Spinal cord (tissue), 10 donors: ENCODE measurements around the gene MBNL3. TPM values are rescaled to one million over a fixed set of nuclear protein-coding genes. Genes with fewer than 3 reads are reported as not detected.
"Not testable (repeated sequence)": the region's sequence is repeated elsewhere in the genome, so short reads cannot be mapped to it uniquely, and the experiment has no call there.

Experiments used
- DNase-seq, 6 donors: peaks; one replicate each; pipeline versions ENCODE4 v3.0.0 to v3.0.0-alpha.2; 2013 to 2015; ENCODE audit warnings: low spot score in 6 of 6, low read depth in 4 of 6
- H3K27ac ChIP-seq: one replicate; pipeline ENCODE4 v1.5.1; 2013; ENCODE audit warnings: low read depth, low read length, control low read depth
- H3K27me3 ChIP-seq: one replicate; pipeline ENCODE4 v1.6.1; 2013; ENCODE audit warnings: low read length; ENCODE audit not compliant: control insufficient read depth, insufficient read depth
- H3K36me3 ChIP-seq: one replicate; pipeline ENCODE4 v1.6.1; 2013; ENCODE audit warnings: low read length; ENCODE audit not compliant: control insufficient read depth, insufficient read depth
- H3K4me1 ChIP-seq: one replicate; pipeline ENCODE4 v1.6.1; 2013; ENCODE audit warnings: low read length; ENCODE audit not compliant: control insufficient read depth, insufficient read depth
- H3K4me3 ChIP-seq: one replicate; pipeline ENCODE4 v1.5.1; 2013; ENCODE audit warnings: low read depth, low read length, control low read depth
- H3K9me3 ChIP-seq: one replicate; pipeline ENCODE4 v1.6.1; 2013; ENCODE audit warnings: low read length; ENCODE audit not compliant: control insufficient read depth, insufficient read depth
- WGBS: methylation state at CpG from one replicate; pipeline ENCODE4 v1.1.5; 2013; ENCODE audit warnings: missing lambda C conversion rate; ENCODE audit not compliant: insufficient coverage; 5-methylcytosine and 5-hydroxymethylcytosine counted together
- polyA plus RNA-seq, 2 donors: library from polyadenylated mRNA; unstranded; fragments of 120-200 nt; gene quantifications; one replicate each; pipeline ENCODE4 v1.2.1, GENCODE V29; 2013; ENCODE audit not compliant: insufficient read length in 2 of 2
- total RNA-seq, 2 donors: library from RNA; depleted of rRNA in 1 of 2; stranded (reverse); fragments of 120-200 nt in 1 of 2; fragments of >200 nt in 1 of 2; gene quantifications; one replicate each; pipeline versions ENCODE4 v1.2.3 to v1.2.4, GENCODE V29; 2013 to 2014
- donor health status: healthy.

Gene MBNL3
- total and polyA plus RNA-seq, 4 donors: 2.0 to 12.3 (median 5.9) TPM

GRCh38 chrX:132463411-132463810 lies 25.4 kb downstream of the MBNL3 start:
- Histone ChIP-seq H3K4me1 (no peaks in the 10 kb centered on the region), H3K36me3 (no peaks in the 10 kb centered on the region), H3K27me3 (no peaks in the 10 kb centered on the region), H3K27ac (no peak overlapping the region), H3K4me3 (no peak overlapping the region), H3K9me3 (peaks cover 4% of the 10 kb centered on the region)
- no CpG with 5 or more reads among the region's 8 CpGs for WGBS
- no peak for DNase-seq

- no peak overlapping the region for H3K4me3 ChIP-seq
- no peaks in the 10 kb centered on the region for H3K36me3 ChIP-seq
- no peaks in the 10 kb centered on the region for H3K4me1 ChIP-seq
- no peak for DNase-seq
- no peak overlapping the region for H3K27ac ChIP-seq
- H3K9me3 ChIP-seq: peaks cover 4% of the 10 kb centered on the region
- no peaks in the 10 kb centered on the region for H3K27me3 ChIP-seq
Observed at GRCh38 chrX:132461886-132462285, 27.0 kb downstream of the MBNL3 start.

DNA sequence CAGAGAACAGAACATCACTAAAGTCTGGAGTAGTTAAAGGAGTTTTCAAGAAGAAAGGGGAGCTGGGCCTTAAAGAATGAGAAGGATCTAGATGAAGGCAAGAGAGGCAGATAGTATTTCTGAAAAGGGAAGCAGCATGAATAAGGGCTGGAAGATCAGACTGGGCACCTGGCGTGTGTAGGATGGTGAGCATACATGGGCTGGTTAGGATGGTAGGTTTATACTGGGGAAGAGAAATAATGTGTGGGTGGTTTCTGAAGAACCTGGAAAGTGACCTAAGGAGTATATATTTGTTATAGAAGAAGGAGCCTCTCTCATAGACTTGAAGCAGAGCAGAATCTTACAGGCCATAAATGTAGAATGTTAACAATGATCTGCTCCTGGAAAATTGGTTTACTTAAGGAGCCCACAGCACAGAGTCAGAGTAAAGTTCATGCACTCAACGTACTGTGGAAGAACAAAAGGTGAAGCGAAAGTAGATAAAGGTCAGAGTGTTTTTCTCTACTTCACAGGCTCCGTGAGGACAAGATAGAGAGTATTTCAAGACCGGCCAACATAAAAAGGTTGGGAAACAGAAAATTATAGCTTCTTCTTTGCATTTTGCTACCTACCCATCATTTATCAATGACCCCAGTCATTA lies 35.8 kb downstream of the MBNL3 start:
- Histone ChIP-seq H3K27ac (no peak overlapping the region), H3K4me1 (no peaks in the 10 kb centered on the region), H3K9me3 (no peaks in the 10 kb centered on the region), H3K36me3 (no peaks in the 10 kb centered on the region), H3K4me3 (no peak overlapping the region), H3K27me3 (peaks cover 2% of the 10 kb centered on the region)
- DNase-seq: no peak
- WGBS: 75% methylated on average over 2 of the region's 5 CpGs

DNA sequence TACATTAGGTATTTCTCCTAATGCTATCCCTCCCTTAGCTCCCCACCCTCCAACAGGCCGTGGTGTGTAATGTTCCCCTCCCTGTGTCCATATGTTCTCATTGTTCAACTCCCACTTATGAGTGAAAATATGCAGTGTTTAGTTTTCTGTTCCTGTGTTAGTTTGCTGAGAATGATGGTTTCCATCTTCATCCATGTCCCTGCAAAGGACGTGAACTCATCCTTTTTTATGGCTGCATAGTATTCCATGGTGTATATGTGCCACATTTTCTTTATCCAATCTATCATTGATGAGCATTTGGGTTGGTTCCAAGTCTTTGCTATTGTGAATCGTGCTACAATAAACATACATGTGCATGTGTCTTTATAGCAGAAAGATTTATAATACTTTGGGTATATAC lies 42.9 kb downstream of the MBNL3 start:
- H3K4me3 ChIP-seq, DNase-seq, H3K27me3 ChIP-seq, H3K27ac ChIP-seq, H3K36me3 ChIP-seq, H3K4me1 ChIP-seq, H3K9me3 ChIP-seq: not testable (repeated sequence)
- WGBS: no CpG with 5 or more reads among the region's 3 CpGs

DNA sequence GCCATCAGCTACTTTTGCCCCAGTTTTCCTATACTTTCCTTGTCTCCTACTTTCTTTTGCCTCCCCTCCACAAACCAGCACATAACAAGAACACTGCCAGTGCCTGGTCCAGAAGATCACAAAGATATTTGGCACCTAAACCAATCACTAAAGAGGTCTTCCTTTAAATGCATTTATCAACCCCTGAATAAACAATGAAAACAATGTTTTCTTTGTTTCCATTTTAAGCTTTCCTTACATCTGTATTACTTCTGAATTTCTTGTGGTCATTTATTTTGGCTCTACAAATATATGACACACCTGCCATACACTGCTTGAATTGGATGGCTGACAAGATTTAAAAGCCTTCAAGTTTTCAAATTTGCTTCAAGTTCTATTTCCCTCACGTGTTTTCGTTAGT lies 43.9 kb downstream of the MBNL3 start:
- Histone ChIP-seq H3K4me3 (no peak overlapping the region), H3K4me1 (no peaks in the 10 kb centered on the region), H3K27me3 (no peaks in the 10 kb centered on the region), H3K27ac (no peak overlapping the region), H3K9me3 (no peaks in the 10 kb centered on the region), H3K36me3 (no peaks in the 10 kb centered on the region)
- DNase-seq: no peak
- WGBS: 90% methylated on average over 2 of the region's 2 CpGs

GRCh38 chrX:132443196-132444135 lies 45.4 kb downstream of the MBNL3 start:
- H3K9me3 ChIP-seq: no peaks in the 10 kb centered on the region
- H3K27me3 ChIP-seq: no peaks in the 10 kb centered on the region
- no peak for DNase-seq
- no peaks in the 10 kb centered on the region for H3K36me3 ChIP-seq
- no peak overlapping the region for H3K4me3 ChIP-seq
- no peaks in the 10 kb centered on the region for H3K4me1 ChIP-seq
- no peak overlapping the region for H3K27ac ChIP-seq
- WGBS: 60% methylated on average over 1 of the region's 5 CpGs

DNA sequence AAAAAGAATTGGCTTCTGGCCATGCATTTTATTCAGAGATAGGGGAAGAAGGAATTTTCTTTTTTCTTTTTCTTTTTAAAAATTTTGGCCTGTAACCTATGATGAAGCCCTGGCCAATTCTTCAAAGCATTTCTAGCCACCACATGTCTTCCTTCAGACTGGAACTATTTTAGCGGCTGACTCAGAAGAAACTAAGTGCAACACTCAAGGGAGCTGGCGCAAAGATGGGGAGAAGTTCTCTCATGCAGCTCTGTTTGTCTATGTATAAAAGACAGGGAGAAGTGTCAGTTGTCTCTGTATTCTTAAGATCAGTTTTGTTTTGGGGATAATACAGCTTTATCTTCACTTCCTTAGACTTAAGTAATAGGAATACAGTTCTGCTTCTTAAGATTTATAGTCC lies 46.1 kb downstream of the MBNL3 start:
- no CpG with 5 or more reads among the region's 2 CpGs for WGBS
- H3K27ac ChIP-seq: no peak overlapping the region
- no peaks in the 10 kb centered on the region for H3K9me3 ChIP-seq
- H3K4me1 ChIP-seq: no peaks in the 10 kb centered on the region
- DNase-seq: no peak
- no peak overlapping the region for H3K4me3 ChIP-seq
- no peaks in the 10 kb centered on the region for H3K36me3 ChIP-seq
- no peaks in the 10 kb centered on the region for H3K27me3 ChIP-seq

- H3K27me3 ChIP-seq: peaks cover 7% of the 10 kb centered on the region
- no CpG with 5 or more reads among the region's 1 CpG for whole genome bisulfite sequencing
- DNase-seq: no peak
Observed at GRCh38 chrX:132435222-132435621, 53.6 kb downstream of the MBNL3 start.

GRCh38 chrX:132433551-132433950 lies 55.3 kb downstream of the MBNL3 start:
- WGBS: 34% methylated on average over 5 of the region's 6 CpGs
- H3K27me3 ChIP-seq: peaks cover 8% of the 10 kb centered on the region
- no peak overlapping the region for H3K4me3 ChIP-seq

More at GRCh38 chrX:132435222-132435621, 53.6 kb downstream of the MBNL3 start:
- Histone ChIP-seq H3K9me3 (no peaks in the 10 kb centered on the region), H3K27ac (no peak overlapping the region), H3K4me3 (no peak overlapping the region), H3K36me3 (no peaks in the 10 kb centered on the region), H3K4me1 (no peaks in the 10 kb centered on the region)

DNA sequence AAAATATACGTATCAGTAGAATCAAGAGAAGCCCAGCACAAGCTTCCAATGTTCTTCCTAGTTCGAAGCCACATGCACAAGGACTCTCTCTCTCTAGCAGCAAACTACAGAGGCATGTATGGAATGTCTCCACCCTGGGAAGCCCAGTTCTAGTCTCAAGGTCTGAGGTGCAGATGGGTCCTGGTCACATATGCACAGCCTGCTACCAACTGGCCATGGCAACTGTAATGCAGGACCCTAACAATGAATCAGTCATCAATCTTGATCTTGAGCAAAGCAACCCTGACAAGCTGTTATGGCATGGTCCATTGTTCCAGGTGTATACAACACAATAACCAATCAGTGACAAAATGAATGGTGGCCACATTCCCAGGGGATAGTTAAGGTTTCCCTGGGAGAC lies 55.8 kb downstream of the MBNL3 start:
- Histone ChIP-seq H3K4me1 (no peaks in the 10 kb centered on the region), H3K27me3 (peaks cover 8% of the 10 kb centered on the region), H3K4me3 (no peak overlapping the region), H3K27ac (no peak overlapping the region), H3K36me3 (no peaks in the 10 kb centered on the region), H3K9me3 (no peaks in the 10 kb centered on the region)
- WGBS: 50% methylated on average over 1 of the region's 2 CpGs
- DNase-seq: peak in 1 of 6 donors; percentile 2

More at GRCh38 chrX:132433551-132433950, 55.3 kb downstream of the MBNL3 start:
- H3K4me1 ChIP-seq: no peaks in the 10 kb centered on the region
- H3K9me3 ChIP-seq: no peaks in the 10 kb centered on the region
- no peaks in the 10 kb centered on the region for H3K36me3 ChIP-seq
- DNase-seq: no peak
- H3K27ac ChIP-seq: no peak overlapping the region
